Activated CD4-positive, alpha-beta memory T cell treated with anti-CD3 and anti-CD28 coated beads for 36 hours (primary cell): ENCODE measurements around the gene GLYR1. TPM values are rescaled to one million over a fixed set of nuclear protein-coding genes. Genes with fewer than 3 reads are reported as not detected.
"Not testable (repeated sequence)": the region's sequence is repeated elsewhere in the genome, so short reads cannot be mapped to it uniquely, and the experiment has no call there.

Experiments used
- CTCF ChIA-PET: fragments of 350-600 bp; sonication (Branson Sonifier 250); formaldehyde crosslinking; loops from one replicate; lab custom pipeline; 2021; ENCODE audit warnings: antibody characterized with exemption, inconsistent platforms; lab: Charles Lee
- POLR2A ChIA-PET: fragments of 350-600 bp; sonication (Branson Sonifier 250); formaldehyde crosslinking; loops from one replicate; lab custom pipeline; 2021; ENCODE audit warnings: antibody characterized with exemption; lab: Charles Lee
- DNase-seq: peaks from one replicate; pipeline ENCODE4 v3.0.0-alpha.2; 2020
- H3K27ac Mint-ChIP-seq: one replicate; pipeline ENCODE4 v1.8.0; 2021; ENCODE audit warnings: mixed read lengths
- H3K27me3 Mint-ChIP-seq: one replicate; pipeline ENCODE4 v1.8.0; 2021; ENCODE audit warnings: mixed read lengths
- H3K36me3 Mint-ChIP-seq: one replicate; pipeline ENCODE4 v1.8.0; 2021; ENCODE audit warnings: mixed read lengths
- H3K4me1 Mint-ChIP-seq: one replicate; pipeline ENCODE4 v1.8.0; 2021; ENCODE audit warnings: low read depth, mixed read lengths
- H3K4me3 Mint-ChIP-seq: one replicate; pipeline ENCODE4 v1.8.0; 2021; ENCODE audit warnings: mild to moderate bottlenecking, mixed read lengths
- H3K9me3 Mint-ChIP-seq: one replicate; pipeline ENCODE4 v1.8.0; 2021; ENCODE audit warnings: mixed read lengths
- intact Hi-C: fragments of 100-400 bp; cut with micrococcal nuclease; formaldehyde crosslinking; loops from one replicate; pipeline ENCODE4 v1.15.1; 2023
- total RNA-seq, 2 experiments: library from RNA; stranded (reverse); gene quantifications; one replicate each; pipeline ENCODE4 v1.2.3, GENCODE V29; 2021

The GLYR1 gene
- total RNA-seq, 2 experiments from 2014 or later, result 71.6 to 73.3 TPM

GRCh38 chr16:4788489-4788889 lies 58.6 kb downstream of the GLYR1 start:
- CTCF ChIA-PET, result interaction anchor here (0.6 kb wide), 1 partner anchor 13 kb away, joined by 3 read pairs; no protein-coding TSS in a partner anchor
- Mint-ChIP-seq H3K4me3 (no peak overlapping the region), H3K27ac (no peak overlapping the region), H3K36me3 (no peaks in the 10 kb centered on the region), H3K27me3 (peaks cover 3% of the 10 kb centered on the region), H3K4me1 (peaks cover 6% of the 10 kb centered on the region), H3K9me3 (no peaks in the 10 kb centered on the region)
- POLR2A ChIA-PET, result no interaction called here
- intact Hi-C loops, result no loop called here
- DNase-seq, result no peak

DNA sequence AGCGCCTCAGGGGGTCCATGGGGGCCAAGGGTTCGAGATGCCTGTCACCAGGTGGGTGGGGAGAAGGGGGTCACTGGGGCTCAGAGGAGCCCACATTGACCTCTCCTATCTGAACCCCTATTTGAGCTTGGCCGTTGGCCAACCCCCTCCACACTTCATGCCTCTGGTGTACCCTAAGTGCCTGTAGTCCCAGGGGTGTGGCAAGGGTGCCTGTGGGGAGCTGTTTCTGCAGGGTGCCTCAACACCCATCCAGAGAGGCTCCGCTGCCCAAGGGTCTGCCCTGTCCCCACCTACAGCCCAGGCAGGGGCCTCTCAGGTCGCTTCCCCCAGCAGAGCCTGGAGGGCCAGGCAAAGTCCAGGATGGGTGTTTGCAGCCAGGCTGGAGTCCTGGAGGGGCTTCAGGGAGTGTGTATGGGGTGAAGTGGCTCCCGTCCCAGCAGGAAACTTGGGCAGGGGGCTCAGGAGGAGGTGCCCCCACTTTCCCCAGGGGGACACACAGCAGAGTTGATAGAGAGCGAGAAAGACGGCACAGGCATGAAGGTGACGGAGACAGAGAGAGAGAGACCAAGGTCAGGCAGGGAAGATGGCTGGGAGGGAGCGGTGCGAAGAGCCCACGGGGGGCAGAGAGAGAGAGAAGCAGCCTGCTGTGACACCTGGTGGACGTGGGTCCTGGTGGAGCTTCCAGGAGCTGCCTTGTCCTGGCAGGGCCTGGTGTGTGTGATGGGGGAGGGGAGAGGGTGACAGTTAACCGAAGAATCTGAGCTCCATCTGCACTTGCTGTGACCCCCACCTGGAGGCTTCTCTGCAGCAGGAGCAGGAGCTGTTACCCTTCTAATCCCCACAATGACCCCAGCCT lies 59.2 kb downstream of the GLYR1 start, which contains the start of gene SEPTIN12:
Gene SEPTIN12 (minus strand): TSS at position 719 of the 856 bp plus-strand sequence. CDS start 700 bp downstream, at position 19.
- no peak for DNase-seq
- peaks cover 6% of the 10 kb centered on the region for H3K4me1 Mint-ChIP-seq
- intact Hi-C loops, result no loop called here
- H3K9me3 Mint-ChIP-seq, result no peaks in the 10 kb centered on the region
- ChIA-PET POLR2A (no interaction called here), CTCF (no interaction called here)
- H3K4me3 Mint-ChIP-seq, result no peak within 1 kb of the TSS
- no peaks in the 10 kb centered on the region for H3K36me3 Mint-ChIP-seq
- H3K27ac Mint-ChIP-seq, result no peak within 1 kb of the TSS
- peaks cover 3% of the 10 kb centered on the region for H3K27me3 Mint-ChIP-seq

DNA sequence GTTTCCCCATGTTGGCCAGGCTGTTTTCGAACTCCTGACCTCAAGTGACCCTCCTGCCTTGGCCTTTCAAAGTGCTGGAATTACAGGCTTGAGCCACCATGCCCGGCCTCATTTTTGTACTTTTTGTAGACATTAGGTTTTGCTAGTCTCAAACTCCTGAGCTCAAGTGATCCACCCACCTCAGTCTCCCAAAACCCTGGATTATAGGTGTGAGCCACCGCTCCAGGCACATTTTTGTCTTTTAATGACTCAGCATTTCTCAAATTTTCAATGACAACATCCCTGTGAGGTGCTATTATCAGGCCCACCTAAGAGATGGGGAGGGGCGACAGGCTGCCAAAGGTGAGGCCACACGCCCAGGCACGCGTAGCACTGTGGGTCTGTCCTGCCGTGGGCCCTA lies 60.0 kb downstream of the GLYR1 start:
- intact Hi-C loops, result no loop called here
- no peak for DNase-seq
- no peaks in the 10 kb centered on the region for H3K36me3 Mint-ChIP-seq
- no peak overlapping the region for H3K4me3 Mint-ChIP-seq
- CTCF ChIA-PET, result no interaction called here
- no peaks in the 10 kb centered on the region for H3K9me3 Mint-ChIP-seq
- H3K27me3 Mint-ChIP-seq, result peaks cover 3% of the 10 kb centered on the region
- H3K27ac Mint-ChIP-seq, result no peak overlapping the region
- POLR2A ChIA-PET, result no interaction called here
- H3K4me1 Mint-ChIP-seq, result peaks cover 6% of the 10 kb centered on the region

DNA sequence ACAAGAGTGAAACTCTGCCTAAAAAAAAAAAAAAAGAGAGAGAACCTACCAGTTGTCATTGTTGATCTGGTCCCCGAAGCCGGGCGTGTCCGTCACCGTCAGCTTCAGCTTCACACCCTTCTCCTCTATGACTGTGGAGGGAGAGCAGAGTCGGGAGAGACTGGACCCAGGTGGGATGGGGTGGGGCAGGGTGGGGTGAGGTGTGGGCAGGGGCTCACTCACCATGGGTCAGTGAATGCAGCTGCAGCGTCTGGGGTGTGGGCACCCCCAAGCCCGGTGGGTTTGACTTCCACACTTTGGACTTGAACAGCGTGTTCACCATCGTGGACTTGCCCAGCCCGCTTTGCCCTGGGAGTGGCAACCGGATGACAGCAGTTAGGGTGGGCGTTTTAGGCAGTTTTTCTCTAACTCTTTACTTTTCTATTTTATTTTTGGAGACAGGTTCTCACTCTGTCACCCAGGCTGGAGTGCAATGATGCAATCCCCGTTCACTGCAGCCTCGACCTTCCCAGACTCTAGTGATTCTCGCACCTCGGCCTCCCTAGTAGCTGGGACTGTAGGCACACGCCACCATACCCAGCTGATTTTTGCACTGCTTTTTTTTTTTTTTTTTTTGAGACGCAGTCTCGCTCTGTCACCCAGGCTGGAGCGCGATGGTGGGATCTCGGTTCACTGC lies 61.2 kb downstream of the GLYR1 start:
- ChIA-PET POLR2A (no interaction called here), CTCF (no interaction called here)
- no peaks in the 10 kb centered on the region for H3K36me3 Mint-ChIP-seq
- H3K9me3 Mint-ChIP-seq, result no peaks in the 10 kb centered on the region
- no peak overlapping the region for H3K27ac Mint-ChIP-seq
- no peaks in the 10 kb centered on the region for H3K27me3 Mint-ChIP-seq
- H3K4me1 Mint-ChIP-seq, result peaks cover 3% of the 10 kb centered on the region
- H3K4me3 Mint-ChIP-seq, result no peak overlapping the region
- intact Hi-C loops, result no loop called here
- no peak for DNase-seq

GRCh38 chr16:4784444-4784987 lies 62.6 kb downstream of the GLYR1 start:
- intact Hi-C loops, CTCF ChIA-PET, POLR2A ChIA-PET: not testable (repeated sequence)

DNA sequence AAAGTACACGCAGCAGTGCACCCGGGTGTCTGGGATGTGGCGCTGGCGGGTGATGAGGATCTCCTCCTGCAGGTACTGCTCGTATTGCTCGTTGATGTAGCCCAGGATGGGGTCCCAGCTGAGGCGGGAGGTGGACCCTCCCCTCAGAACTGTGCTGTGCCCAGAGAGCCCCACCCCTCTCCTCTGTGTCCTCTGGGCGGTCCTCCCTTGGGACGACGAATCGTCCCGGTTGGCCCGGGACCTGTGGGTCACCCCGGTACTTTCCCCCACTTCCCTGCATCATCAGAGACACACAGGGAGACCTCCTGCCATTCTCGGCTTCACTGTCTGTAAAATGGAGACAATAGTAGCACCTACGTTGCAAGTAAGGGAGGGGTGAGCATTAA lies 63.1 kb downstream of the GLYR1 start:
- Mint-ChIP-seq H3K4me1 (no peaks in the 10 kb centered on the region), H3K27ac (no peak overlapping the region), H3K27me3 (no peaks in the 10 kb centered on the region), H3K9me3 (no peaks in the 10 kb centered on the region), H3K4me3 (no peak overlapping the region), H3K36me3 (no peaks in the 10 kb centered on the region)
- intact Hi-C loops, result no loop called here
- DNase-seq, result no peak
- CTCF ChIA-PET, result no interaction called here
- POLR2A ChIA-PET, result no interaction called here

More at GRCh38 chr16:4784444-4784987, 62.6 kb downstream of the GLYR1 start:
- H3K9me3 Mint-ChIP-seq, H3K27me3 Mint-ChIP-seq, DNase-seq, H3K36me3 Mint-ChIP-seq, H3K27ac Mint-ChIP-seq, H3K4me3 Mint-ChIP-seq, H3K4me1 Mint-ChIP-seq: not testable (repeated sequence)

DNA sequence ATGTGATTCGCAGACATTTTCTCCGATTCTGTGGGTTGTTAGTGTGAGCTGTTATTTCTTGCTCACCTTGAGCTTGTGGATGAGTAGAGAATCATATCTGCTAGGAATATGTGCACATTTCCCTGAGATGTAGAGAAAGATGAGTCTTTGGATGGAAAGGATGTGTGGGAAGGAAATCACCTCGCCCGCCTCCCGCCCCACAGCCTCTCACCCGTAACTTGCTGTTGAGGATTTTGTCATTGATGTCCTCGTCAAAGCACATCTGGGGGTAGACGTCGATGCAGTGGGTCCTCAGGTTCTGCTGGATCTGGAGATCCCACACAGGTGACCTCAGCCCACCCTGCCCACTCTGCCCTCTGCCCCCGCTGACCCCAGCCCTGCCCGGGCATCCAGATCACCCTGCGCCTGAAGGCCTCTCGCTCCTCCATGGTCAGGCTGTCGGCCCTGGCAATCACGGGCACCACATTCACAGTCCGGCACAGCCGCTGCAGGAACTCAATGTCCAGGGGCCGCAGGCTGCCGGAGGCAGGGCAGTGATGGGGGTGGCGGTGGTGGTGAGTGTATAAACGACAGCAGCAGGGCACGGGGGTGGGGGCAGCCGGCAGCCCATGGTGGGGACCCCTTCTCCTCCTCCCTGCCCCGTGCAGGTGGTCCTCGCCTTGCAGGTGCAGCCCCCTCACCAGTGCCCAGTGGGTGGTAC lies 63.7 kb downstream of the GLYR1 start:
- Mint-ChIP-seq H3K27me3 (no peaks in the 10 kb centered on the region), H3K27ac (no peak overlapping the region), H3K9me3 (no peaks in the 10 kb centered on the region), H3K36me3 (no peaks in the 10 kb centered on the region), H3K4me3 (no peak overlapping the region), H3K4me1 (no peaks in the 10 kb centered on the region)
- intact Hi-C loops, result no loop called here
- DNase-seq, result no peak
- ChIA-PET POLR2A (no interaction called here), CTCF (no interaction called here)

- Mint-ChIP-seq H3K4me3 (no peak overlapping the region), H3K4me1 (no peaks in the 10 kb centered on the region), H3K27me3 (no peaks in the 10 kb centered on the region), H3K27ac (no peak overlapping the region), H3K9me3 (no peaks in the 10 kb centered on the region), H3K36me3 (no peaks in the 10 kb centered on the region)
- no peak for DNase-seq
- ChIA-PET POLR2A (no interaction called here), CTCF (no interaction called here)
- intact Hi-C loops, result no loop called here
These were observed 66.9 kb downstream of the GLYR1 start for GRCh38 chr16:4780235-4780634.

GRCh38 chr16:4778050-4778392 lies 69.1 kb downstream of the GLYR1 start:
- POLR2A ChIA-PET, result no interaction called here
- H3K27ac Mint-ChIP-seq, result no peak overlapping the region
- no peaks in the 10 kb centered on the region for H3K27me3 Mint-ChIP-seq

DNA sequence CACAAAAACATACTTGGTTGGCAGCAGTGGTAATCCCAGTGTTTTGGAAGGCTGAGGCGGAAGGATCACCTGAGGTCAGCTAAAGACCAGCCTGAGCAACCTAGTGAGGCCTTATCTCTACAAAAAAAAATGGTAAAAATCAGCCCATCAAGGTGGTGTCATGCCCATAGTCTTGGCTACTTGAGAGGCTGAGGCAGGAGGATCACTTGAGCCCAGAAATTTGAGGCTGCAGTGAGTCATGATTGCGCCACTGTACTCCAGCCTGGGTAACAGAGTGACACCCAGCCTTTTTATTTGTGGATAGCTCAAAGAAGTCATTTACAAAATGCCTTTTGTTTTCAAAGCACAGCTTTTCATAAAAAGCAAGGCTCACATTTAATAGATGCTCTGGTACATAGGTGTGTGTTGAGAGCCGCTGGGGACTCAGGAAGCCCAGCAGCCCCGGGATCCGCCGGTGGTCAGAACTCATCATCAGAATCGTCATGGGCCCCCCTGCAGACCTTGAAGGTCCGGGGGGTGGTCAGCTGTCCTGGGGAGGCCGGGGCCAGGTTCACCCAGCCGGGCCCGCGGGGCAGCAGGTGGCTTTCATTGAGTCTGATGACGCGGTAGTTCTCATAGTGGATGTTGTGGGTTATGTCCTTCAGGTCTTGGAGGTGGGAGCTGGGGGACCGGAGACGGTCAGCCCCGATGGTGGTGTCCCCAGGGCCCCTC lies 69.6 kb downstream of the GLYR1 start:
- ChIA-PET POLR2A (no interaction called here), CTCF (no interaction called here)
- Mint-ChIP-seq H3K36me3 (no peaks in the 10 kb centered on the region), H3K27me3 (no peaks in the 10 kb centered on the region), H3K27ac (no peak overlapping the region), H3K4me1 (no peaks in the 10 kb centered on the region), H3K9me3 (no peaks in the 10 kb centered on the region), H3K4me3 (no peak overlapping the region)
- no peak for DNase-seq
- intact Hi-C loops, result no loop called here

More at GRCh38 chr16:4778050-4778392, 69.1 kb downstream of the GLYR1 start:
- Mint-ChIP-seq H3K4me3 (no peak overlapping the region), H3K9me3 (no peaks in the 10 kb centered on the region), H3K4me1 (no peaks in the 10 kb centered on the region), H3K36me3 (no peaks in the 10 kb centered on the region)
- CTCF ChIA-PET, result no interaction called here
- DNase-seq, result no peak
- intact Hi-C loops, result no loop called here

DNA sequence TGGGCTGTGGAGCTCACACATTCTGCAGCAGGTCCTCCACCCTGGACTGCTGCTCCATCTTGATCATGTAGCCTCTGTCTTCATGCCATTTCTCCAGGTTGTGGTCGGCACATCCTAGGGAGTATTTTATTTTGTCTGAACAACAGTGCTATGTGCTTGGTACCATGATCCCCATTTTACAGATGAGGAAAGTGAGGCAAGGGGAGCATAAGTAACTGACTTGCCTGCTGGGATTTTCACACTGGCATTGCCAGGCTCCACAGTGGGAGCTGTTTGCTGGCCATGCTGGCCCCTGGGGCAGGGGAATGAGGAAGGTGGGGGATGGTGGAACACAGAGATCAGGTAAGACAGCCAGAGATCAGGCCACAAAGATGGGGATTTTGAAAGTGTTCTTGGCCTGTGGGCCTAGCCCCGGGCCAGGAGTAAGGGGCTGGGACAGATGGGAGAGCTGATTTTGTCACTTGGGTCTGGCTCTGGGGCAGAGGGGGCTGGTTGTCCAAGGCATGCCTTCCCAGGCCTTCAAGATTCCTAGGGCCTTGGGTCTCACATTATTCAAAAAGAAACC lies 70.9 kb downstream of the GLYR1 start:
- Mint-ChIP-seq H3K27me3 (no peaks in the 10 kb centered on the region), H3K9me3 (no peaks in the 10 kb centered on the region), H3K4me3 (no peak overlapping the region), H3K27ac (no peak overlapping the region), H3K4me1 (no peaks in the 10 kb centered on the region), H3K36me3 (no peaks in the 10 kb centered on the region)
- ChIA-PET POLR2A (no interaction called here), CTCF (no interaction called here)
- no peak for DNase-seq
- intact Hi-C loops, result no loop called here
